Vagina (tissue), 2 donors: ENCODE results near the gene EWSR1.

Source experiments
- POLR2AphosphoS5 ChIP-seq, 2 donors: sonication (generic); formaldehyde crosslinking; IDR thresholded peaks; one replicate each; pipeline ENCODE4 v1.9.0; 2017; ENCODE audit warnings: antibody characterized with exemption in 2 of 2, mild to moderate bottlenecking in 2 of 2, low read depth in 1 of 2; ENCODE audit not compliant: insufficient read depth in 1 of 2
- TF ChIP-seq, protein P1 (sequence below), 3 experiments: fragments of 450-650 bp in 2 of 3; fragments of 200-600 bp in 1 of 3; sonication (generic) in 1 of 3; IDR thresholded peaks; one replicate each; pipeline ENCODE4 v1.5.1; 2017 to 2019; ENCODE audit warnings: antibody characterized with exemption in 3 of 3, mild to moderate bottlenecking in 2 of 3, moderate library complexity in 2 of 3

DNA sequence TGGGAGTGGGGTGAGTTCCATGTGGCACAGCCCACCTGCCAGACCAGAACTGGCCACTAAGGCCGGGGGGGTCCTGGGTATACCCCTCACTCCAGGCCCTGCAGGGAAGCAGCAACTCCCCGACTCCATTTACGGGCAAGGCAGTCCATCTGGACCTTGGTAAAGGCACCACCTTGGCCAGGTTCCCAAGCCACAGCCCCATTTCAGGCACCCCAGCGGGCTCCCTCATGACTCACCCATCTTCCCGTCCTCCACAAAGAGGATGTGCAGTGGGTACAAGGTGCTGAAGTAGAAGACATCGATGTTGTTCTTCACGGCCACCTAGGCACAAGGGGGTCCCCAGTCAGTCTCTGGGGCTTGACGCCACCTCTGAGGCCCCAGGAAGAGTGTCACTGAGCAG lies 63.1 kb downstream of the EWSR1 start:
- TF ChIP-seq, protein P1, sequence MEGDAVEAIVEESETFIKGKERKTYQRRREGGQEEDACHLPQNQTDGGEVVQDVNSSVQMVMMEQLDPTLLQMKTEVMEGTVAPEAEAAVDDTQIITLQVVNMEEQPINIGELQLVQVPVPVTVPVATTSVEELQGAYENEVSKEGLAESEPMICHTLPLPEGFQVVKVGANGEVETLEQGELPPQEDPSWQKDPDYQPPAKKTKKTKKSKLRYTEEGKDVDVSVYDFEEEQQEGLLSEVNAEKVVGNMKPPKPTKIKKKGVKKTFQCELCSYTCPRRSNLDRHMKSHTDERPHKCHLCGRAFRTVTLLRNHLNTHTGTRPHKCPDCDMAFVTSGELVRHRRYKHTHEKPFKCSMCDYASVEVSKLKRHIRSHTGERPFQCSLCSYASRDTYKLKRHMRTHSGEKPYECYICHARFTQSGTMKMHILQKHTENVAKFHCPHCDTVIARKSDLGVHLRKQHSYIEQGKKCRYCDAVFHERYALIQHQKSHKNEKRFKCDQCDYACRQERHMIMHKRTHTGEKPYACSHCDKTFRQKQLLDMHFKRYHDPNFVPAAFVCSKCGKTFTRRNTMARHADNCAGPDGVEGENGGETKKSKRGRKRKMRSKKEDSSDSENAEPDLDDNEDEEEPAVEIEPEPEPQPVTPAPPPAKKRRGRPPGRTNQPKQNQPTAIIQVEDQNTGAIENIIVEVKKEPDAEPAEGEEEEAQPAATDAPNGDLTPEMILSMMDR (IDR thresholded peaks at IDR 0.05) = no peak
- TF ChIP-seq POLR2AphosphoS5 (IDR thresholded peaks at IDR 0.05; ENCODE audit: insufficient read depth in 1 of 2, low read depth in 1 of 2) = no peak
